H1 (cell line): ENCODE results near the gene GTF2F1.
"Not testable (repeated sequence)": the region's sequence is repeated elsewhere in the genome, so short reads cannot be mapped to it uniquely, and the experiment has no call there.

Experiments used
- CTCF ChIP-seq, 3 experiments: IDR thresholded peaks; 1 replicate in 2 of 3; 2 replicates in 1 of 3; pipeline versions ENCODE4 v1.5.1 to v1.6.1; 2011; ENCODE audit warnings: low read length in 3 of 3, mild to moderate bottlenecking in 3 of 3, inconsistent platforms in 2 of 3, low read depth in 1 of 3, moderate library complexity in 1 of 3; ENCODE audit not compliant: insufficient read depth in 1 of 3; ENCODE audit errors: control extremely low read depth in 1 of 3
- EZH2 ChIP-seq: fragments of 200-600 bp; sonication (generic); IDR thresholded peaks from 2 replicates; pipeline ENCODE4 v1.7.1; 2012; ENCODE audit warnings: low read depth, mild to moderate bottlenecking, moderate library complexity, low read length, inconsistent platforms; ENCODE audit not compliant: severe bottlenecking
- JUND ChIP-seq: IDR thresholded peaks from 2 replicates; pipeline ENCODE4 v1.6.1; 2011; ENCODE audit warnings: mild to moderate bottlenecking, improper control_type of control experiment, low read length
- SIRT6 ChIP-seq: IDR thresholded peaks from one replicate; pipeline ENCODE4 v1.7.1; 2012; ENCODE audit warnings: low read length, inconsistent platforms

- TF ChIP-seq CTCF (IDR thresholded peaks at IDR 0.05; ENCODE audit: control extremely low read depth in 1 of 3, insufficient read depth in 1 of 3, low read depth in 1 of 3, low read length in 3 of 3); EZH2; JUND; SIRT6: not testable (repeated sequence)
Measured at GRCh38 chr19:6400062-6400944, 7.3 kb upstream of the GTF2F1 start.
